HepG2 (cell line): Measurements from ENCODE around the gene EPN2. TPM values are rescaled to one million over a fixed set of nuclear protein-coding genes. Genes with fewer than 3 reads are reported as not detected.

Source experiments
- ATAC-seq: fragments of 200-7000 bp; cut with Tn5 transposase; 3 replicates; pipeline ENCODE4 v1.9.1; 2020; ENCODE audit warnings: mild to moderate bottlenecking, moderate library complexity
- BruUV-seq: library from RNA; stranded (reverse); fragments of 400-500 nt; replicated peaks from 2 replicates; lab custom pipeline; 2021; lab: Mats Ljungman, UMichigan
- CTCF ChIA-PET: fragments of 300-600 bp; formaldehyde crosslinking; extraction: SDS; loops from one replicate; lab custom pipeline; 2021; ENCODE audit warnings: low total read pairs, inconsistent platforms, low intra/inter-chr PET ratio; lab: Yijun Ruan, JAX
- POLR2A ChIA-PET: fragments of 350-600 bp; sonication (Branson Sonifier 250); formaldehyde crosslinking; loops from one replicate; lab custom pipeline; 2020; ENCODE audit warnings: antibody characterized with exemption, inconsistent platforms; lab: Yijun Ruan, JAX
- DNase-seq: peaks from one replicate; pipeline ENCODE4 v3.0.0-alpha.2; 2015; ENCODE audit warnings: low spot score
- FAIRE-seq: peaks from 3 replicates; lab custom pipeline; 2011; peaks lifted over from hg19 to GRCh38; lab: Jason Lieb, UNC
- H2AFZ ChIP-seq: one replicate; pipeline ENCODE4 v1.6.1; 2011; ENCODE audit warnings: low read length, inconsistent platforms
- H3K27ac ChIP-seq: fragments of 300-600 bp; 3 replicates; pipeline ENCODE4 v1.8.0; 2011; ENCODE audit warnings: mixed run types, mild to moderate bottlenecking, mixed read lengths, low read length, inconsistent platforms; ENCODE audit not compliant: insufficient read depth; ENCODE audit errors: extremely low read length
- H3K27me3 ChIP-seq, 2 experiments: fragments of 200-600 bp in 1 of 2; 2 replicates in 1 of 2; 3 replicates in 1 of 2; pipeline versions ENCODE4 v1.6.0 to v1.8.0; 2011; ENCODE audit warnings: low read length in 2 of 2, mild to moderate bottlenecking in 2 of 2, moderate library complexity in 2 of 2, inconsistent platforms in 1 of 2; ENCODE audit not compliant: insufficient read depth in 2 of 2, control insufficient read depth in 1 of 2
- H3K36me3 ChIP-seq, 2 experiments: fragments of 200-600 bp in 1 of 2; replicated peaks in 1 of 2; 2 replicates in 1 of 2; 3 replicates in 1 of 2; pipeline versions ENCODE4 v1.5.1 to v1.8.0; 2011; ENCODE audit warnings: low read length in 2 of 2, inconsistent platforms in 1 of 2; ENCODE audit not compliant: insufficient read depth in 2 of 2, control insufficient read depth in 1 of 2
- H3K4me1 ChIP-seq: 2 replicates; pipeline ENCODE4 v1.5.1; 2012; ENCODE audit warnings: low read length, inconsistent platforms; ENCODE audit not compliant: insufficient read depth
- H3K4me2 ChIP-seq: 2 replicates; pipeline ENCODE4 v1.6.0; 2011; ENCODE audit warnings: low read depth, low read length, inconsistent platforms
- H3K4me3 ChIP-seq, 3 experiments: fragments of 200-600 bp in 1 of 3; sonication (generic), shearing (Covaris generic) in 1 of 3; replicated peaks in 1 of 3; 2 replicates each; pipeline ENCODE4 v1.5.1; 2011 to 2016; ENCODE audit warnings: low read length in 3 of 3, inconsistent platforms in 2 of 3, low read depth in 2 of 3, mild to moderate bottlenecking in 2 of 3, control low read depth in 1 of 3, mixed read lengths in 1 of 3; ENCODE audit not compliant: insufficient read depth in 1 of 3
- H3K79me2 ChIP-seq: one replicate; pipeline ENCODE4 v1.6.1; 2011; ENCODE audit warnings: low read length, inconsistent platforms; ENCODE audit not compliant: insufficient read depth
- H3K9ac ChIP-seq: 2 replicates; pipeline ENCODE4 v1.6.0; 2011; ENCODE audit warnings: mild to moderate bottlenecking, low read depth, low read length, inconsistent platforms; ENCODE audit not compliant: insufficient read depth
- H3K9me3 ChIP-seq: 2 replicates; pipeline ENCODE4 v1.5.1; 2012; ENCODE audit warnings: mild to moderate bottlenecking, low read length
- H4K20me1 ChIP-seq: 2 replicates; pipeline ENCODE4 v1.6.0; 2011; ENCODE audit warnings: inconsistent platforms, mild to moderate bottlenecking, low read length, moderate library complexity; ENCODE audit not compliant: insufficient read depth
- AGO2 ChIP-seq: fragments of 200-400 bp; formaldehyde crosslinking; optimal IDR thresholded peaks from 2 replicates; pipeline ENCODE3; 2017; ENCODE audit warnings: mild to moderate bottlenecking, low read depth, low read length, moderate library complexity
- ARNT2 ChIP-seq: sonication (generic); formaldehyde crosslinking; IDR thresholded peaks from 2 replicates; pipeline ENCODE4 v1.8.0; 2022; ENCODE audit warnings: mild to moderate bottlenecking, low read depth, missing genetic modification reagents, moderate library complexity
- MAX ChIP-seq: IDR thresholded peaks from 2 replicates; pipeline ENCODE4 v1.6.1; 2012; ENCODE audit warnings: inconsistent platforms
- NFE2L1 ChIP-seq: sonication (generic); formaldehyde crosslinking; IDR thresholded peaks from 2 replicates; pipeline ENCODE4 v1.4.0; 2020; ENCODE audit warnings: missing genetic modification reagents, mild to moderate bottlenecking, borderline replicate concordance
- PHF20 ChIP-seq: sonication (generic); formaldehyde crosslinking; IDR thresholded peaks from 2 replicates; pipeline ENCODE4 v1.5.0; 2020; ENCODE audit warnings: mild to moderate bottlenecking, missing genetic modification reagents
- ZFX ChIP-seq: sonication (generic); formaldehyde crosslinking; IDR thresholded peaks from 2 replicates; pipeline ENCODE4 v1.4.0; 2020; ENCODE audit warnings: mild to moderate bottlenecking, low read depth, missing genetic modification reagents, moderate library complexity
- ZNF263 ChIP-seq: sonication (generic); formaldehyde crosslinking; IDR thresholded peaks from 2 replicates; pipeline ENCODE4 v1.4.0; 2020; ENCODE audit warnings: missing genetic modification reagents
- WGBS: methylation state at CpG from one replicate; pipeline ENCODE4 v1.1.6; 2017; ENCODE audit warnings: low lambda C conversion rate; 5-methylcytosine and 5-hydroxymethylcytosine counted together
- in situ Hi-C: cut with HindIII; loops from 2 replicates; pipeline ENCODE4 v1.10.0; 2017; ENCODE audit warnings: low pct_unique_long_range_greater_than_20kb; ENCODE audit not compliant: extremely low pct_ligation_motif_present
- intact Hi-C: fragments of 100-400 bp; cut with micrococcal nuclease; formaldehyde crosslinking; loops from one replicate; pipeline ENCODE4 v1.10.0; 2022; ENCODE audit not compliant: unreplicated experiment
- polyA plus RNA-seq, 8 experiments: library from polyadenylated mRNA; depleted of rRNA in 3 of 8; stranded (reverse) in 7 of 8; unstranded in 1 of 8; fragments of >200 nt; fragmentation: Illumina TruSeq in 4 of 8; extraction: Trizol in 4 of 8; gene quantifications; 2 replicates each; pipeline versions ENCODE4 v1.2.1 to v1.2.3, GENCODE V29; 2011 to 2016; ENCODE audit warnings: low read depth in 4 of 8, missing spikeins in 1 of 8, mixed read lengths in 1 of 8; ENCODE audit not compliant: insufficient read depth in 1 of 8
- total RNA-seq, 5 experiments: library from RNA; depleted of rRNA; stranded (reverse); fragments of >200 nt; fragmentation: Illumina TruSeq; extraction: Trizol; gene quantifications; 2 replicates each; pipeline ENCODE4 v1.2.3, GENCODE V29; 2016; ENCODE audit warnings: low read depth in 1 of 5
- TF ChIP-seq, protein P1 (sequence below): sonication (generic); formaldehyde crosslinking; IDR thresholded peaks from 2 replicates; pipeline ENCODE4 v1.4.0; 2020; ENCODE audit warnings: low read depth, missing genetic modification reagents
- TF ChIP-seq, protein P2 (sequence below): sonication (generic); formaldehyde crosslinking; conservative IDR thresholded peaks from 2 replicates; pipeline ENCODE4 v1.4.0; 2020; ENCODE audit warnings: missing genetic modification reagents

Gene EPN2
- total and polyA plus RNA-seq, 2 of the 13 experiments (the other 11 are each of a cell fraction or from before 2014, with no cell fraction given): 7.8 to 19.2 TPM

DNA sequence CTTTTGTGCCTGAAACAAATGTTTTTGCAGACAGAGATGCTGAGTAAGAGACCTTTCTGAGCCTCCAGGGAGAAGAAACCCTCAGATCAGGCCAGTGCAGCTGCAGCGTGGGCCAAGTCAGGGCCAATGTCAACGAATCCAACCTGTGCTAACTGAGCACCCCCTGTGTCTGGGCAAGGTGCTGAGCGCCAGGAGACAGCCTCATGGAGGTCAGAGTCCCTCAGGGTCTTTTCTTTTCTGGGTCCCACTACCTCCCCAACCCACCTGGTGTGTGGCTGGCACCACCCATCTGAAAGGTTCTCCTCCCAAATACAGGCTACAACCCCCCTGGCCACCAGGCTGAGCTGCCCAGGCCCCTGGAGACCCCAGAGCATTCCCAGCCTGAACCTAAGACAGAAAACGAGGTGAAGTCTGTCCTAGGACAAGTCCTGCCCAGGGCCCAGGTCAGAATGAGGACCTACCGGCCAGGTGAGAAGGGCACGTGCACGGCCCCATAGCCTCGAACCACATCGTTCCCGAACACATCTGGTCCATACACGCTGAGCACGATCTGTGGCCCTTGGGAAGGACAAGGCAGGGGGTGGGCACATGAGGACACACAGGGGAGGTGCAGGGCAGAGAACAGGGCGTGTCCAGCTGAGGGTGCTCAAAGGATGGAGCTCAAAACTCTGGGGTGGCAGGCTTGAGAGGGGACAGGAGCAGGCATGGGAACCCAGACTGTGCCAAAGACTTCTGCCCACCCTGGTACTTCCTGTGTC lies 110.3 kb downstream of the EPN2 start:
- intact Hi-C loops: no loop called here
- TF ChIP-seq, protein P1, sequence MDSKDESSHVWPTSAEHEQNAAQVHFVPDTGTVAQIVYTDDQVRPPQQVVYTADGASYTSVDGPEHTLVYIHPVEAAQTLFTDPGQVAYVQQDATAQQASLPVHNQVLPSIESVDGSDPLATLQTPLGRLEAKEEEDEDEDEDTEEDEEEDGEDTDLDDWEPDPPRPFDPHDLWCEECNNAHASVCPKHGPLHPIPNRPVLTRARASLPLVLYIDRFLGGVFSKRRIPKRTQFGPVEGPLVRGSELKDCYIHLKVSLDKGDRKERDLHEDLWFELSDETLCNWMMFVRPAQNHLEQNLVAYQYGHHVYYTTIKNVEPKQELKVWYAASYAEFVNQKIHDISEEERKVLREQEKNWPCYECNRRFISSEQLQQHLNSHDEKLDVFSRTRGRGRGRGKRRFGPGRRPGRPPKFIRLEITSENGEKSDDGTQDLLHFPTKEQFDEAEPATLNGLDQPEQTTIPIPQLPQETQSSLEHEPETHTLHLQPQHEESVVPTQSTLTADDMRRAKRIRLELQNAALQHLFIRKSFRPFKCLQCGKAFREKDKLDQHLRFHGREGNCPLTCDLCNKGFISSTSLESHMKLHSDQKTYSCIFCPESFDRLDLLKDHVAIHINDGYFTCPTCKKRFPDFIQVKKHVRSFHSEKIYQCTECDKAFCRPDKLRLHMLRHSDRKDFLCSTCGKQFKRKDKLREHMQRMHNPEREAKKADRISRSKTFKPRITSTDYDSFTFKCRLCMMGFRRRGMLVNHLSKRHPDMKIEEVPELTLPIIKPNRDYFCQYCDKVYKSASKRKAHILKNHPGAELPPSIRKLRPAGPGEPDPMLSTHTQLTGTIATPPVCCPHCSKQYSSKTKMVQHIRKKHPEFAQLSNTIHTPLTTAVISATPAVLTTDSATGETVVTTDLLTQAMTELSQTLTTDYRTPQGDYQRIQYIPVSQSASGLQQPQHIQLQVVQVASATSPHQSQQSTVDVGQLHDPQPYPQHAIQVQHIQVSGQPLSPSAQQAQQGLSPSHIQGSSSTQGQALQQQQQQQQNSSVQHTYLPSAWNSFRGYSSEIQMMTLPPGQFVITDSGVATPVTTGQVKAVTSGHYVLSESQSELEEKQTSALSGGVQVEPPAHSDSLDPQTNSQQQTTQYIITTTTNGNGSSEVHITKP: 0 out of 2 replicates have a peak, but pooled peaks have one; percentile 7
- 0 out of 2 replicates have a peak, but pooled peaks have one; percentile 17 for TF ChIP-seq ZFX
- TF ChIP-seq MAX: 0 out of 2 replicates have a peak, but pooled peaks have one; percentile 28
- TF ChIP-seq ARNT2 (CRISPR knock-in tag): no peak
- TF ChIP-seq, protein P2, sequence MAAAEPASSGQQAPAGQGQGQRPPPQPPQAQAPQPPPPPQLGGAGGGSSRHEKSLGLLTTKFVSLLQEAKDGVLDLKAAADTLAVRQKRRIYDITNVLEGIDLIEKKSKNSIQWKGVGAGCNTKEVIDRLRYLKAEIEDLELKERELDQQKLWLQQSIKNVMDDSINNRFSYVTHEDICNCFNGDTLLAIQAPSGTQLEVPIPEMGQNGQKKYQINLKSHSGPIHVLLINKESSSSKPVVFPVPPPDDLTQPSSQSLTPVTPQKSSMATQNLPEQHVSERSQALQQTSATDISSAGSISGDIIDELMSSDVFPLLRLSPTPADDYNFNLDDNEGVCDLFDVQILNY: no peak
- no peak for TF ChIP-seq PHF20 (CRISPR knock-in tag)
- peak; percentile 3; the same call in 1 of the 2 replicates for TF ChIP-seq NFE2L1 (CRISPR knock-in tag)
- TF ChIP-seq AGO2: peak; percentile 47
- TF ChIP-seq ZNF263: no peak
- ATAC-seq (peak; percentile 10), FAIRE-seq (no peak), DNase-seq (no peak)
- ChIA-PET CTCF (no interaction called here), POLR2A (interaction anchor here (0.9 to 3.4 kb wide), 4 partner anchors 10 to 29 kb away, joined by 3 to 26 read pairs (median 3); no protein-coding TSS in a partner anchor)
- in situ Hi-C loops: no loop called here
- Histone ChIP-seq H3K27ac (peak overlapping the region; percentile 73), H3K9me3 (no peaks in the 10 kb centered on the region), H3K36me3 (peaks cover 0 to 1% of the 10 kb centered on the region in 2 experiments; a peak in 2 of 5 replicates), H3K4me2 (peak overlapping the region; percentile 25; the same call in 1 of the 2 replicates), H3K4me1 (peaks cover 45% of the 10 kb centered on the region), H3K27me3 (no peaks in the 10 kb centered on the region), H2AFZ (no peak overlapping the region), H3K4me3 (no peak overlapping the region), H3K9ac (peak overlapping the region; percentile 54), H3K79me2 (no peaks in the 10 kb centered on the region), H4K20me1 (no peaks in the 10 kb centered on the region)
- WGBS: 60% methylated on average over 4 of the region's 13 CpGs
- BruUV-seq: no TSS peak
